GM18907 (cell line): ENCODE results near the gene CSKMT.
"Not testable (repeated sequence)": the region's sequence is repeated elsewhere in the genome, so short reads cannot be mapped to it uniquely, and the experiment has no call there.

Experiments used
- ATAC-seq: cut with Tn5 transposase; IDR thresholded peaks from one replicate; pipeline ENCODE4 v1.9.1; 2021; ENCODE audit warnings: mild to moderate bottlenecking, moderate library complexity; ENCODE audit not compliant: unreplicated experiment

The CSKMT gene

GRCh38 chr11:62687508-62688396, 22.6 kb downstream of the CSKMT start:
- ATAC-seq, result no peak

- no peak for ATAC-seq
Measured at GRCh38 chr11:62688491-62688890, 23.4 kb downstream of the CSKMT start.

- no peak for ATAC-seq
Measured at GRCh38 chr11:62689421-62690183, 24.5 kb downstream of the CSKMT start, which contains the start of gene LRRN4CL. TSS of gene LRRN4CL (minus strand) at chr11:62689530. CDS start at chr11:62688508, 1,022 bp downstream.

- not testable (repeated sequence) for ATAC-seq
Measured at GRCh38 chr11:62693624-62694023, 28.5 kb downstream of the CSKMT start.

- ATAC-seq, result no peak
Measured at GRCh38 chr11:62694455-62695167, 29.5 kb downstream of the CSKMT start.

GRCh38 chr11:62702246-62702645, 37.1 kb downstream of the CSKMT start:
- ATAC-seq, result no peak

GRCh38 chr11:62703921-62704320, 38.8 kb downstream of the CSKMT start:
- not testable (repeated sequence) for ATAC-seq

- ATAC-seq, result no peak
Measured at GRCh38 chr11:62705413-62705812, 40.3 kb downstream of the CSKMT start.

GRCh38 chr11:62705880-62706849, 41.1 kb downstream of the CSKMT start:
- ATAC-seq, result peak; percentile 57

GRCh38 chr11:62706850-62707247, 41.7 kb downstream of the CSKMT start:
- ATAC-seq, result no peak

GRCh38 chr11:62707277-62707861, 42.3 kb downstream of the CSKMT start, which contains the start of the genes BSCL2 and GNG3:
TSS of gene BSCL2 (minus strand) at chr11:62707424. CDS start at chr11:62707195, 229 bp downstream.
TSS of gene GNG3 (plus strand) at chr11:62707676. CDS start at chr11:62708296, 620 bp downstream.
- ATAC-seq, result no peak

GRCh38 chr11:62708392-62708791, 43.3 kb downstream of the CSKMT start:
- no peak for ATAC-seq

- no peak for ATAC-seq
Measured at GRCh38 chr11:62708793-62709192, 43.7 kb downstream of the CSKMT start.

- ATAC-seq, result peak; percentile 80
Measured at GRCh38 chr11:62709247-62710000, 44.3 kb downstream of the CSKMT start.

- no peak for ATAC-seq
Measured at GRCh38 chr11:62710001-62710345, 44.9 kb downstream of the CSKMT start.

GRCh38 chr11:62712276-62712812, 47.2 kb downstream of the CSKMT start:
- no peak for ATAC-seq

GRCh38 chr11:62712861-62713260, 47.7 kb downstream of the CSKMT start:
- no peak for ATAC-seq

- no peak for ATAC-seq
Measured at GRCh38 chr11:62713343-62713742, 48.2 kb downstream of the CSKMT start.
